ENCODE results near the gene CNTNAP4.

The CNTNAP4 gene

DNA sequence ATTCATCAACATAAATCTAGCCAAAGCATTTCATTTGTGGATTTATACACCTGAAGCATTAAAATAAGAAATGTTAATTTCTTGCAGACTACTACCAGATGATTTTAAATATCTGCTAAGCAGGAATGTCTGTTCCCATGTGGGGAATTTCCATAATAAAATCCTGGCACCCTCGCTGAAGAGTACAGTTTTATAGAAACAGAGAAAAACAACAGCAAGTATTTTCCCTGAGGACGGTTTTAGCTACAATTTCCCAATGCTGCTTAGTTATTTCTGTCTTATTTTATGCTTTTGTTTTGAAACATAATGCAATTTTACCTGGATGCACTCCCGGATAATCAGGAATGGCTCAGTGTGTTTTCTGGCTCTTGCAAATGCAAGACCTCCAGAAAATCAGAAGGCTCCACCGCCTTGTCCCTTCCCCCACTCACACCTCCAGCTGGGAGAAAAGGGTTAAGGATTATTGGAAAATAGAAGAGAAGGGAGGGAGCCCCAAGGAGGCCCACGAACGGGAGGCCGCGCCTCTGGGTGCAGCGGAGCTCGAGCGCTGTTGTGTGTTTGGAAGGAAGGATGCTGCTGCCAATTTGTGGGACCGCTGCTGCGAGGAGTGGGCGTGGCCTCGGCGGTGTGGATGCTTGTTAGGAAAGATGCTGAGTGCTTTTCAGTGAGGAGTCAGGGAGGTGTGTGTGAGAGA is at the start of gene CNTNAP4:
CNTNAP4 (plus strand) TSS at position 657 of the 694 bp plus-strand sequence. CDS start 262 bp downstream, outside the sequence.
- H3K27me3 Mint-ChIP-seq (ENCODE audit: low read depth), result no peaks in the 10 kb centered on the region
- no peak within 1 kb of the TSS for H3K27ac Mint-ChIP-seq
- no peaks in the 10 kb centered on the region for H3K4me1 Mint-ChIP-seq (ENCODE audit: low read depth)
- H3K4me3 Mint-ChIP-seq, result no peak within 1 kb of the TSS
- H3K9me3 Mint-ChIP-seq, result no peaks in the 10 kb centered on the region
- no peaks in the 10 kb centered on the region for H3K36me3 Mint-ChIP-seq (ENCODE audit: low read depth)

DNA sequence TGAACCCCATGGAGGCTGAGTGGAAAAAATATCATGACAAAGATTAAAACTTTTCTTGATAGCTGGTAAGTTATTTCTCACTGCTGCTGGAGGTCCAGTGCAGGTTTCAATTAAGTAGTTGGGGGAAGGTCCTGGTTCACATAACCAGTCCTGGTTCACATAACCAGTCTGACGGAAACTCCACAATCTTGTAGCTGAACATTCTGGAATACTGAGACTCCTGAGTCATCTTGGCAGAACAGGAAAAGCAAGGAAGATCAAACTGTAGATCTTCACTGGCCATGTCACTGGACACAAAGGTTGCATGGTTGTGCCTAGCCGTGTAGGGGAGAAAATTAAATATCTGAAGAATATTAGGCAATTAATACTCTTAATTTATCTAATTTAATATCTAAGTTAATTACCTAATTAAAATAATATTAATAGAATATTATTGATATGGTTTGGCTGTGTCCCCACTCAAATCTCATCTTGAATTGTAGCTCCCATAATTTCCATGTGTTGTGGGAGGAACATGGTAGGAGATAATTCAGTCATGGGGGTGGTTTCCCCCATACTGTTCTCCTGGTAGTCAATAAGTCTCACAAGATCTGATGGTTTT is 48.6 kb upstream of the CNTNAP4 start:
- peaks cover 7% of the 10 kb centered on the region for H3K9me3 Mint-ChIP-seq
- no peaks in the 10 kb centered on the region for H3K36me3 Mint-ChIP-seq (ENCODE audit: low read depth)
- no peaks in the 10 kb centered on the region for H3K27me3 Mint-ChIP-seq (ENCODE audit: low read depth)
- no peaks in the 10 kb centered on the region for H3K4me1 Mint-ChIP-seq (ENCODE audit: low read depth)
- H3K4me3 Mint-ChIP-seq, result no peak overlapping the region
- H3K27ac Mint-ChIP-seq, result no peak overlapping the region

DNA sequence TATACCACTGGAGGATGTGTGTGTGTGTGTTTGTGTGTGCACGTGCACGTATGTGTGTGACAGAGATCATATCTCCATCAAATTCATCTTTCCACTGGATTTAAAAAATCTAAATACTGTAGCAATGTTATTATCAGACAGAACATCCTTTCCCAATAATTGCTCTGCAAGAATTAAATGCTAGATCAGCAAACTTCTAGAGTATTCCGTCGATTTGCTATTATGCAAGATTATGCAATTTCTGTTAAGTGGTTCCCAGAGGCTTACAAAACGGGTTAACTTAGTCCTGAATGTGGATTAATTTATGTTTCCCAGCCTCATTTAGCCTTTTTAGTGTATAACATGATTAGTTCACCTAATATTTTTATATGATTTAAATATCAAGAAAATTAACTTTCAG is 44.5 kb upstream of the CNTNAP4 start:
- Mint-ChIP-seq H3K27ac (no peak overlapping the region), H3K9me3 (peaks cover 14% of the 10 kb centered on the region), H3K27me3 (ENCODE audit: low read depth) (no peaks in the 10 kb centered on the region), H3K4me1 (ENCODE audit: low read depth) (no peaks in the 10 kb centered on the region), H3K4me3 (no peak overlapping the region), H3K36me3 (ENCODE audit: low read depth) (no peaks in the 10 kb centered on the region)

DNA sequence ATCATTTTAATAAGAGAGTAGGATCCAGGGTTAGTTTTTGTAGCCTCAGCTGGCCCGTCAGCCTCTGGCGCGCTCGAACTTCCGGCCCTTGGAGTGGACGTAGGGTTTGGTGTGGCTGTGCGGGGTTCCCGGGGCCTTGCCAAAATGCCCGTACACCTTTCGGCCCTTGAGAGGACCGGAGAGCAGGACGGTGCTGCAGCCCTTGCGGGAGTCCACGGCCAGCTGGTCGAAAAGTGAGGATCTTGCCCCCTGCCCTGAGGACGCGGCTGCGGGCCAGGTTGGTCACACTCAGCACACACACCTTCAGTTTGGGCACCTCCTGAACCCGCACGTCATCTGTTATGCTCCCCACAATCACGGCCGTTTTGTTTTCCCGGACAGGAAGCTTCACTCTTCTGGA is 42.2 kb upstream of the CNTNAP4 start:
- Mint-ChIP-seq H3K27me3 (ENCODE audit: low read depth) (no peaks in the 10 kb centered on the region), H3K4me3 (no peak overlapping the region), H3K9me3 (peaks cover 7% of the 10 kb centered on the region), H3K36me3 (ENCODE audit: low read depth) (no peaks in the 10 kb centered on the region), H3K27ac (no peak overlapping the region), H3K4me1 (ENCODE audit: low read depth) (no peaks in the 10 kb centered on the region)

DNA sequence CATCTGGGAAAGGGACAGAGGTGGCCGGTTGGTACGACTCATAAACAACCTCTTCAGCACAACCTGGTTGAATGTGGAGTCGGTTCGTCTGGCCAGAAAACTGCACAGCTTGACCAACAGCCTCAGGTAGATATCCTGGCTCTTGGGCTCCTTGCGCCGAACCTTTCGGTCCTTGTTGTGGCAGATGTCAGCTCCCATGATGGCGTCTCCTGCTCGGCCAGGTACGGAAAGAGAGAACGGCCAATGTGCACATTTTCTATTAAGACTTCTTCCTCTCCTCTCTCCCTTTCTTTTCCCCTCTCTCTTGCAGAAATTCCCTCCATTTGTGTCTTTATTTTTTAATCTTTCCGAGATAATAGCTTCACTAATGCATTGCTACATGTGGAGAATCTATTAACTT is 41.8 kb upstream of the CNTNAP4 start:
- Mint-ChIP-seq H3K27me3 (ENCODE audit: low read depth) (no peaks in the 10 kb centered on the region), H3K4me3 (no peak overlapping the region), H3K27ac (no peak overlapping the region), H3K9me3 (peaks cover 7% of the 10 kb centered on the region), H3K4me1 (ENCODE audit: low read depth) (no peaks in the 10 kb centered on the region), H3K36me3 (ENCODE audit: low read depth) (no peaks in the 10 kb centered on the region)

DNA sequence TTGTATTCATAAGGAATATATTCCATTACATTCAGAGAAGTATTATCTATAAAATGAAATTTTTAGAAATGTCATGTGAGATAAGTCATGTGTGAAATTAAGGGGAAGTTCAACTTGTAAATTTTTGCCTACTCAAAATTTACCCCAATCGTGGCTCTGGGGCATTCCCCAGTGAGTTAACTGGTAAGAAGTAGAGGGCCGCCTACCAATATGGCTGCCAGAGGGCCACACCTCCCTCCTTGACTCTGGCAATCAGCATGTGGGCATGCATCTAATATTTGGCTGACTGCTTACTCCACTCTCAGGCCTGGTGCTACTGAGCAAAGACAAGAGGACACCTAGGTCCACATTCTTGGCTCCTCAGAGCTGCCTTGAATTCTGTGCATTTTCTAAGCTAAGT is 39.7 kb upstream of the CNTNAP4 start:
- no peak overlapping the region for H3K27ac Mint-ChIP-seq
- H3K4me3 Mint-ChIP-seq, result no peak overlapping the region
- H3K36me3 Mint-ChIP-seq (ENCODE audit: low read depth), result no peaks in the 10 kb centered on the region
- H3K27me3 Mint-ChIP-seq (ENCODE audit: low read depth), result no peaks in the 10 kb centered on the region
- no peaks in the 10 kb centered on the region for H3K4me1 Mint-ChIP-seq (ENCODE audit: low read depth)
- H3K9me3 Mint-ChIP-seq, result peaks cover 7% of the 10 kb centered on the region

DNA sequence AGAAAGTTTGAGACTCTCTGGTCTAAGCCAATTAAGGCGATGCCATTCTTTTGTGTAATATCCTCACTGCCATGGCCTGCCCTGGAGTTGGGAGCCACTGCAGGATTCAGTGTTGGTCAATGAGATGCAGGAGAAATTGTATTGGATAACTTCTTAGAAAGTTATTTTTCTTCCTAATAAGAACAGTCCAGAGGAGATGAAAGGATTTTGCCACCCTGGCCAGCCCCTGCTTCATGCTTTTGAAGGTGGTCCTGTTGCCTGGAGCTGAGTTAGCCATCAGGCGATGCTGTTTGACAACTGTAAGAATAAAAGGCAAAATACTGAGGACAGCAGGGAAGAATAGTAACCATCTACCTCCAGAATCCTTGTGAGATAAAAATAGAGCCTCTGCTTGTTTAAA is 35.4 kb upstream of the CNTNAP4 start:
- Mint-ChIP-seq H3K27ac (no peak overlapping the region), H3K36me3 (ENCODE audit: low read depth) (no peaks in the 10 kb centered on the region), H3K9me3 (peaks cover 3% of the 10 kb centered on the region), H3K4me1 (ENCODE audit: low read depth) (no peaks in the 10 kb centered on the region), H3K27me3 (ENCODE audit: low read depth) (no peaks in the 10 kb centered on the region), H3K4me3 (no peak overlapping the region)

DNA sequence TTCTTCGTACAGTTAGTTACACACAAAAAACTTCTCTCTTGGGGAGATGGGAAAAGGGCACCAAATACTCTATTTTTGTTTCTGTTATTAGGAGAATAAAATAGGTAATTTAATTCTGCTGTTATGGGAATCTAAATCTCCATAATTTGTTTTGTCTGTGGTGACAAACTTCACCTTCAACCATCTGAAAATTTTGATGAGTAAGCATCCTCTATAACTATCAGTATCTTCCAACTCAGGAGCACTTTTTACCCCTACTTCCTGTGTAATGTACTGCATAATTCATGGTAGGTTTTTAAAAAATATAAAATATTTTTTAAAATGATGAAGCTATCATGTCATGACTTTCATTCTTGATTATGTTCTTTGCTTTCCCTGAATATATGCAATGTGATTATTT is 33.6 kb upstream of the CNTNAP4 start:
- Mint-ChIP-seq H3K4me3 (no peak overlapping the region), H3K27ac (no peak overlapping the region)

DNA sequence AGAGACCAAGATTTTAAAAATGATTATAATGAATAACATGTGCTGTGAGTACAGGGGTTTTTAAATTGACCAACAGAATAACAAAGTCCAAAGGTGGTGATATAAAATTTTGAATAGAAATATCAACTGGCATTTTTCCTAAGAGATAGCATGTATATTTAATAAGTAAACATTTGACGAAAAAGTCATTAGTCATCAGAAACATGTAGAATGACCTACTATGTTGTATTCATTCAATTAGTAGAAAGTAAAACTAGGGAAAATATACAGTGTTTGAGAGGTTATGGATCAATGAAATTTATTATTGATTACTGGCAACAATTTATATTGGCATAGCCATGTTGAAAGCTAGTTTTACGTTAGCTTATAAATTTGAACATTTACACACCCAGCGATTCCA is 30.6 kb upstream of the CNTNAP4 start:
- H3K27me3 Mint-ChIP-seq (ENCODE audit: low read depth), result no peaks in the 10 kb centered on the region
- H3K36me3 Mint-ChIP-seq (ENCODE audit: low read depth), result no peaks in the 10 kb centered on the region
- no peak overlapping the region for H3K4me3 Mint-ChIP-seq
- H3K27ac Mint-ChIP-seq, result no peak overlapping the region
- no peaks in the 10 kb centered on the region for H3K9me3 Mint-ChIP-seq
- no peaks in the 10 kb centered on the region for H3K4me1 Mint-ChIP-seq (ENCODE audit: low read depth)

More for the DNA sequence above, 33.6 kb upstream of the CNTNAP4 start:
- H3K9me3 Mint-ChIP-seq, result no peaks in the 10 kb centered on the region
- H3K4me1 Mint-ChIP-seq (ENCODE audit: low read depth), result no peaks in the 10 kb centered on the region
- H3K27me3 Mint-ChIP-seq (ENCODE audit: low read depth), result no peaks in the 10 kb centered on the region
- no peaks in the 10 kb centered on the region for H3K36me3 Mint-ChIP-seq (ENCODE audit: low read depth)

DNA sequence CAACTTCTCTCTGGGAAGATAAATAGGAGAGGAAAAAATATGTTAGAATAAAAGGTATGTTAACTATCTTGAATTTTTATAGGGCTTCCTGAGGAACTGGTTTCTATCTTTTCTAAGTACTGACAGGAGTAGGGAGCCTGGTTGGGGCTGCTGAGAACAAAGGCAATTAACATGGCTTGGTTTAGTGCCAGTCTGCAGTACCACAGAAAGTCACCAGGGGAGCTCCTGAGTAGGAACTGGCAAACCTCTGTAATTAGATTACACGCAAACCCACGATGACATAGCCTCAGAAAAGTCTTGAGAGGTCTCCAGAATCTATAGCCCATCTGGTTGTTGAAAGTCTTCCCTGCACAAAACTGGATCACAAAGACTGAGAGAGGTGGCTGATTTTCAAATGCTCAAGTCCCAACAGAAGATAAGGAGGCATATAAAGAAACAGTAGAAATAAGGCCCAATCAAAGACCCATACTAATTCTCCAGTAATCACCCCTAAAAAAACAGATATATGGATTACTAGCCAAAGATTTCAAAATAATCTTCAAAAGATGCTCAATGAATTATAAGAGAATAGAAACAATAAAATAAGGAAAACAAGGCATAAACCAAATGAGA is 11.7 kb upstream of the CNTNAP4 start:
- H3K4me1 Mint-ChIP-seq (ENCODE audit: low read depth), result no peaks in the 10 kb centered on the region
- no peaks in the 10 kb centered on the region for H3K27me3 Mint-ChIP-seq (ENCODE audit: low read depth)
- no peaks in the 10 kb centered on the region for H3K9me3 Mint-ChIP-seq
- no peak overlapping the region for H3K4me3 Mint-ChIP-seq
- H3K36me3 Mint-ChIP-seq (ENCODE audit: low read depth), result no peaks in the 10 kb centered on the region
- no peak overlapping the region for H3K27ac Mint-ChIP-seq

DNA sequence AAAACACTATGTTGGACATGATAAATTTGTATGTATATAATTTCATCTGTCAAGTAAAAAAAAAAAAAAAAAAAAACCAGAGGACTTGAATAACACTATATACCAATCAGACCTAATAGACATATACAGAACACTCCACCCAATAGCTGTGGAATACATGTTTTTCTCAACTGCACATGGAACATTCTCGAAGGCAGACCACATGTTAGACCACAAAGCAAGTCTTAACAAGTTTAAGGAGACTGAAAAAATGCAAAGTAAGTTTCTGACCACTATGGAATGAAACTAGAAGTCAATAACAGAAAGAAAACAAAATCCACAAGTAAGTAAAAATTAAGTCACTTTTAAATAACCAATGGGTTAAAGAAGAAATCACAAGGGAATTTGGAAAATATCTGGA is 8.4 kb upstream of the CNTNAP4 start:
- no peaks in the 10 kb centered on the region for H3K36me3 Mint-ChIP-seq (ENCODE audit: low read depth)
- no peak overlapping the region for H3K27ac Mint-ChIP-seq
- H3K4me1 Mint-ChIP-seq (ENCODE audit: low read depth), result no peaks in the 10 kb centered on the region
- H3K9me3 Mint-ChIP-seq, result peaks cover 5% of the 10 kb centered on the region
- no peak overlapping the region for H3K4me3 Mint-ChIP-seq
- no peaks in the 10 kb centered on the region for H3K27me3 Mint-ChIP-seq (ENCODE audit: low read depth)

DNA sequence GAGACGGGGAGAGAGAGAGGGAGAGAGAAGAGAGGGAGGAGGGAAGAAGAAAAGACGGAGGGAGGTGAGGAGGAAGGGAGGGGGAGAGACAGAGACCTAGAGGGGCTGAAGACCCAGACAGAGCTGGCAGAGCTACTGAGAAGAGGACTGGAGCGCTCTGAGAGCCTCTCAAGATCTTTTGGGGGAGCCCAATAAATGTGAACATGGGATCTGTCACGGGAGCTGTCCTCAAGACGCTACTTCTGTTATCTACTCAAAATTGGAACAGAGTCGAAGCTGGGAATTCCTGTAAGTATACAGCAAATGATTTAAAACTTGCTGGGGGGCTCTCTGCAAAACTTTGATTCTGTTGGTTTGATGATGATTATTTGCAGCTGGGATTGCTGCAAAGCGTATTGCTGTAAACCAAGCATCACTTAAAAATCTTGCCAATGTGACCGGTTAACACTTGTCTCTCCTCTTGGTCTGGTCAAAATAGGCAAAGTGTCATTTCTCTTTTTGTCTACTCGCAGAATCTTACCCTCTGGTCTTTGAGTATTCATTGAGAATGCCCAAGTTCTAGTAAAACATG is 344 bp downstream of the CNTNAP4 start:
- no peak overlapping the region for H3K27ac Mint-ChIP-seq
- no peaks in the 10 kb centered on the region for H3K36me3 Mint-ChIP-seq (ENCODE audit: low read depth)
- H3K9me3 Mint-ChIP-seq, result no peaks in the 10 kb centered on the region
- no peaks in the 10 kb centered on the region for H3K27me3 Mint-ChIP-seq (ENCODE audit: low read depth)
- H3K4me3 Mint-ChIP-seq, result no peak overlapping the region
- no peaks in the 10 kb centered on the region for H3K4me1 Mint-ChIP-seq (ENCODE audit: low read depth)

DNA sequence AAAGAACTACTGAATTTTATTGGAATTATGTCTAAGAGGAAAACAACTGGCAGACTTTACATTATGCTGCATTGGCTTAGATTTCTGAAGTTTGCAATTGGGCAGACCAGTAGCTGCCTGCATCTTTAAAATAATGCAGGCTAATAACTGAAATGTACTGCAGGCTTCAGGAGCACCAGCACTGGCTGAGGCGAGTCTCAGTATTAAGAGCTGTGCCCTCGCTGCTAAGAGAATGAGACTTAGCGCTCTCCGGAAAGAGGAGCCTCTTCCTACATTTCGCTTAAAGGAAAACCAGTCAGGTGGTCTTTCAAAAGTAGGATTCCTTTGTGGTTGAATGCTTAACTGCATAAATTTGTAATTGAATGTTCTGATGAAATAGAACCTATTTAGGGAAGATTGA is 885 bp downstream of the CNTNAP4 start:
- Mint-ChIP-seq H3K9me3 (no peaks in the 10 kb centered on the region), H3K27me3 (ENCODE audit: low read depth) (no peaks in the 10 kb centered on the region), H3K36me3 (ENCODE audit: low read depth) (no peaks in the 10 kb centered on the region), H3K4me1 (ENCODE audit: low read depth) (no peaks in the 10 kb centered on the region), H3K27ac (no peak overlapping the region), H3K4me3 (no peak overlapping the region)

DNA sequence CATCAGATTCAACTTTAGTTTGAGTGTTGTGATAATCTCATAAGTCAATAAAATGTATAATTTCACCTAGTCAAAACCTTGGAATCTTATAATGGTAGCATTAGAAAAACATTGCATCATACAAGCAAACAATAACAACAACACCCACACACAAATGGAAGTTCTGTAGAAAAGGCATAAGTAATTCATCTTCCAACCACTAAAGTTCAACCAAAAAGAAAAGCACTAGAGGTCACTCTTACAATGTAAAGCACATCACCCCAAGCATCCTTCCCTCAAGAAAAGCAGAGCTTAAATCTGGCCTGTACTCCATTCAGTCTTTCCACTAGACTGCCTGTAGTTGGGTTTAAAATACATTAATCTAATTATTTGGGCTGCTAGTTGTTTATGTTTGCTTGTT is 1.8 kb downstream of the CNTNAP4 start:
- Mint-ChIP-seq H3K9me3 (no peaks in the 10 kb centered on the region), H3K27ac (no peak overlapping the region), H3K4me1 (ENCODE audit: low read depth) (no peaks in the 10 kb centered on the region), H3K36me3 (ENCODE audit: low read depth) (no peaks in the 10 kb centered on the region), H3K4me3 (no peak overlapping the region), H3K27me3 (ENCODE audit: low read depth) (no peaks in the 10 kb centered on the region)

All from T-helper 1 cell treated with Interleukin-12 subunit alpha and Interleukin-12 subunit beta and Interleukin-4 antibody, amounts not matched to agents 30 μg/mL and 1 μg/mL, for 36 hours (primary cell).